GM21825 (cell line): ENCODE measurements around the gene ME3.
"Not testable (repeated sequence)": the region's sequence is repeated elsewhere in the genome, so short reads cannot be mapped to it uniquely, and the experiment has no call there.

Experiments
- ATAC-seq: cut with Tn5 transposase; IDR thresholded peaks from one replicate; pipeline ENCODE4 v1.9.1; 2021; ENCODE audit warnings: mild to moderate bottlenecking, moderate library complexity; ENCODE audit not compliant: unreplicated experiment

The ME3 gene

DNA sequence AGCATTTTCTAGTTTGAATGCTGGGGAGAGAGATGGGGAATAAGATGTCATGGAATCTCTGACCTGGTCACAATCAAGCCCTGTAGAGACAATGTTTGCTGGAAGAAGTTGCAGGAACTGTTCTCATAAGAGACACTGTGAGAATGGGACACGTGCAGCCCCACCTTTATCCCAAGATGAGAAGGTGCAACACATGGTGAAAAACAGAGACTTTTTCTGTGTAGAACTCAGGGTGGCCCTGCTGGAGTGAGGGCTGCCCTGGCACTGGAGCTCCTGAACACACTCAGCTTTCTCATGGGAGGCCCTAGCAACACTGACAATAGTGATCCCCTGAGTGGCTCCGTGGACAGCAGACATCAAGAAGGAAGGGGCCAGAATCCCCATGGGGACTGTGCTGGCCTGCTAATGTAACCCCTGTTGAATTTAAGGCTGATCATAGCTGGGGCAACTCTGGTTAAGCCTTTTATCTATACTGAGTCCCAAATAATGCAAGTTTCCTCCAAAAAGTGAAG lies 106.6 kb downstream of the ME3 start:
- no peak for ATAC-seq

DNA sequence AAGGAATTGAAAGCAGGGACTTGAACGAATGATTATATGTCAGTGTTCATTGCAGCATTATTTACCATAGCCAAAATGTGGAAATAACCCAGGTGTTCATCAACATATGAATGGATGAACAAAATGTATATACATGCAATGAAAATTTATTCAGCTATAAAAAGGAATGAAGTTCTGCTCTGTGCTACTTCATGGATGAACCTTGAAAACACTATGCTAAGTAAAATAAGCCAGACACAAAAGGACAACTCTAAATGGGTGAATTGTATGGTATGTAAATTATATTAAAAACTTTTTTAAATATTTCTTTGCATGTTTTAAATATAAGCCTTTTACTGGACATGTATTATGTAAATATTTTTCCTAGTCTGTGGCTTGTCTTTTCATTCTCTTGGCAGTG lies 107.0 kb downstream of the ME3 start:
- ATAC-seq, result no peak

DNA sequence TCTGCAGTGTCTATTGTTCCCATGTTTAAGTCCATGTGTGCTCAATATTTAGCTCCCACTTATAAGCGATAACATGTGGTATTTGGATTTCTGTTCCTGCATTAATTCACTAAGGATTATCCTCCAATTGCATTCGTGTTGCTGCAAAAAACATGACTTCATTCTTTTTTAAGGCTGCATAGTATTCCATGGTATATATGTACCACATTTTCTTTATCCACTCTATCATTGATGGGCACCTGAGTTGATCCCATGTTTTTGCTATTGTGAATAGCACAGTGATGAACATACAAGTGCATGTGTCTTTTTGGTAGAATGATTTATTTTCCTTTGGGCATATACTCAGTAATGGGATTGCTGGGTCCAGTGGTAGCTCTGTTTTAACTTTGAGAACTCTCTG lies 109.6 kb downstream of the ME3 start:
- not testable (repeated sequence) for ATAC-seq

DNA sequence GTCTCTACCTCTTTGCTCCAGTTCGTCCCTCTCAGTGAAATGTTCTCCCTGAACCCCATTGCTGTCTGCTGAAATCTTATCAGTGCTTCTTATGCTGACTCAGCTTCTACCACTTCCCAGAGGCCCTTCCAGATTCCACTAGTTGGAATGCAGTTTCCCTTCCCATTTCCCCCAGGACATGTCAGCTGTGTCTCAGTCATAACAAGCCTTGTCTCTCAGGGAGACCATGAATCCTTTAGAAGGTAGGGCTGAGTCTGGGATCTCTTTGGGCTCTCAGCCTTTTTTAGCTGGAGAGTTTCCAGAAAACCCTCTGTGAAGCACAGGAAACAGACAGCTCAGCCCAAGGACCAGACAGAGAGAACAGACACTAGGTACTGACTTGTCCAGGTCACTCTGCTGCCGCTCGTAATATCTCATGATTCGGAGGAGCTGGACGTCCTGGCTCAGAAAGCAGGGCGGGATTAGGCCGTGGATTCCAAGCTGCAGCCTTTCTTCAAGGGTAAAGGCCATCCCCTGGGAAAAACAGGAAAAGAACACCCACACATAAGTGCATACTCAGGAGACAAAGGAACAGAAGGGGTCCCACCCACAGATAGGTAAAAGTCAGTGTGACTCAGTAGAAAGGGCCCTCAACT lies 113.0 kb downstream of the ME3 start:
- no peak for ATAC-seq

DNA sequence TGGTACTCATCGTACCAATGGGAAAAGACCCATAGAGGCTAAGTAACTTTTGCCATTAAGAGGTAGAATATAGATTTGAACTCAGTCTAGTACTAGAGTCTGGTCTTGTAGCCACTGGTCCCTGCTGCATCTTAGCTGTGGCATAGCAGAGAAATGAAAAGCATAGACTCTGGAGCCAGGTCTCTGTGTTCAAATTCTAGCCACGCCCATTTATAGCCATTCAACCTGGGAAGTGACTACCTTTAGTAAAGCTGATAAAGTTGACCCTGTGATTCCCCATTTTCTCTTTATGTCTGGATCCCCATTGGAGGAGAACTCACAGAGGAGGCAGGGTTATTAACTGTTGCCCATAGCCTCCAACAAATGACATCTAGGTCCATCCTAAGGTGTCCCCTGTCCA lies 113.6 kb downstream of the ME3 start:
- ATAC-seq, result no peak

DNA sequence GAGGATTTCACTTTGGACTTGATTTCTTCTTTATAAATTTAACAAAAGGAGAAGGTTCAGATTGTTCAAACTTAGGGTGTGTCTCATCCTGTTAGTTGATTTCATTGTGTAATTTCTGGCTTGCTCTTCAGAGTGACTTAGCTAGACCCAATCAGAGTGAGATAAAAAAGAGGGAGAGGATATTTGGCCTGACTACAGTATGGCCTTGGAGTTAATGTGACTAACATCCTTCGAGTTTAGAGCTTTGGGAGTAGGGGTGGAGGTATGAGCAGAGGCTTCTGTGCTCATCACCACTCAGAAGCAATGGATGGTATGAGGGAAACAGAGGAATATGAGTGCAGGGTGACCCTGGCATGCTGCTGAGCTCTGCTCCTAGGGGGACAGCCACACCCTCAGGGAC lies 114.2 kb downstream of the ME3 start:
- ATAC-seq, result no peak

DNA sequence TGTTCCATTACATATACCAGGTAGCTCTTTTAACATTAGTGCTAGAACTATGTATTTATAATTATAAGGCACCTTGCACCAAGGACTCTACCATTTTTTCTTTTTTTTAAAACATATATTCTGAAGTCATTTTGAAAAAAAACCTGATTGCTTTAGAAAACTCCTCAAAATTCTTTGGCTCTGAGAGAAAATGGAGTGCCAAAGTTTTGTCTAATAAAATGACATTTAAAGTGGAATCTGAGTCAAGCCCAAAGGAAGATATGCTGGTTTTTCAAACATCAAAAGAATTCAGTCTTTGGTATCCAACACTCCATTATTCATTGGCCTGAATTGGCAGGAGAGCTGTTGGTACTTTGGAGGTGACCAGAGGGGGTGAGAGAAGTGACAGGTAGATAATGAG lies 116.5 kb downstream of the ME3 start:
- no peak for ATAC-seq

DNA sequence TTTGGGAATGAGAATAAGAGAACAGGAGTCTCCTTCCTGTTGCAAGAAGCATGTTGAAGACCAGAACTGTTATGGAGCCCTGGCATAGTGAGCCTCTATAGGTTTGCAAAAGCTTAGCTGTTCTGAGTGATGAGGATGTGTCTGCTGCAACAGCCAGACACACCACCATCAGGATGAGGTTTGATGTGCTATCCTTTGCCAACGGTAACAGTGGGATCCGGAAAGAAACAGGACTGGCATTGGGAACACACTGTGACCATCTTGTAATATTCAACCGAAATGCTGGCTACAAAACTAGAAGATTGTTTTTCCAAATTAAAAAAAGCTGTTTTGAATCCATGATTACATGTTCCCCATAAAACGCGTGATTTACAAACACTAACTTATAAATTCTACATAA lies 117.0 kb downstream of the ME3 start:
- ATAC-seq, result no peak

DNA sequence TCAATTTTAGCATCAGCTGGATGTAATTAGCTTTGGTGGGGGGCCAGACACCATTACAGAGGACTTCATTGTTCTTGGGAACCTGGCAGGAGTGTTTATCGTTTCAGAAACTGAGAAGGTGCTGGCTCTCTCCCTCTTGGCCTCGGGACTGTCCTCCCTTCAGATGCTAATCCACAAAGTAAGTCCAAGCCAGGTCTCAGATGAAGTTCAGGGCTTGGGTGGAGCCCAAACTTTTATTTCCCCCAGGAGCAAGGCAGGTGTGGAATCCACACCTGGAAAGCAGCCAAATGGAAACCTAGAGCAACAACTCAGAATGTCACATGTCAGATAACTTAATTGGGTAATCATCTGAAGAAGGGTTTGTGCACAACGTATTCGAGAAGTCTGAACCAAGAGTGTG lies 119.2 kb downstream of the ME3 start:
- no peak for ATAC-seq

DNA sequence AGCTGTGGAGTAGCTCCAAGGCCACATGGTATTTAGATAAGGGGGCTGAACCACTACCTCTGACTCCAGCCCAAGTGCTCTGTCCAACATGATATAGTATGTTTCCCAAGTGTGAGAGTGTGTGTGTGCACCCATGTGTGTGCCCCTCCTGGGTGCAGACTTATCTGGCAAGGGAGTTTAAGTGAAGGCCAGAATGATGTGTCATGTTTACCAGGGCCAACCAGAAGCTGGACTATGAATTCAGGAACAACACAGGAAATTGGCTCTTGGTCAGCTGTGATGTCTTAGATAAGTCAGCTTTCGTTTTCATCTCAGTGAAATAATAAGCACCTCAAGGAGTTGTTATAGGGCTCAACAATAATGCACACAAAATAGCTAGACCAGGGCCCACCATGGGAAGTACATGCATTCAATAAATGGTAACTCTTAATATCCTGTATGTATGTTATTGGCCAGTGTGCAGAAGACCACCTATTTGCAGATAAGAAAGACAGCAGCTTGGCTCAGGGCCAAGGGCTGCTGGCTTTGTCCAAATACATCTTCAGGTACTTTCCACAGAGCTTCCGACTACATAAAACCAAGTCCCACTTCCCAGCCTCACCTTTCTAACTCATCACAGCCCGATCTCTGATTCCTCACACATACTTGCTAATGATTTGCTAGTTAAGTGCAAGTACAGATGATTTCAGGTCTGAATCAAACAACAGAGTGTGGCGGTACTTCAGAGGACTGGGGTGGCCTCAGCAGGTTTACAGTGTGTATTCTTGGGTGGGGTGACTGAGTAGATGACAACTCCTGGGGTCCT lies 120.9 kb downstream of the ME3 start:
- no peak for ATAC-seq

DNA sequence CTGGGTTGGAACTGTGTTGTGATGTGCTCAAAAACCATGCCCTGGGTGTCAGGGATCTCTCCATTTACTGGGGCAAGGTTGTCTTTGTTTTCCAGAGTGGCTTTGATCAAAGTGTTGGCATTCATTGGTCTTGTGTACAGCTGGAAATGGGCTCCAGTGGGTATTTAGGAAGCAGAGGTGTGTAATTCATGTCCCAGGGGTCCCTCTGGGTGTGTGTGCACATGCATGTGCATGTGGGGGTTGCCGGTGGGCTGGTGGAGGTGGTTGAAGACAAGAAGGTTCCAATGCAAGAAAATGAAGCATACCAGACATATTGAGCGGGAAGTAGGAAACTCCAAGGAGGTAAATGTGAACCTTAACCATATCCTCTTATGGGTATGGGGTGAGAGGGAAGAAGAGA lies 121.7 kb downstream of the ME3 start:
- ATAC-seq, result no peak

DNA sequence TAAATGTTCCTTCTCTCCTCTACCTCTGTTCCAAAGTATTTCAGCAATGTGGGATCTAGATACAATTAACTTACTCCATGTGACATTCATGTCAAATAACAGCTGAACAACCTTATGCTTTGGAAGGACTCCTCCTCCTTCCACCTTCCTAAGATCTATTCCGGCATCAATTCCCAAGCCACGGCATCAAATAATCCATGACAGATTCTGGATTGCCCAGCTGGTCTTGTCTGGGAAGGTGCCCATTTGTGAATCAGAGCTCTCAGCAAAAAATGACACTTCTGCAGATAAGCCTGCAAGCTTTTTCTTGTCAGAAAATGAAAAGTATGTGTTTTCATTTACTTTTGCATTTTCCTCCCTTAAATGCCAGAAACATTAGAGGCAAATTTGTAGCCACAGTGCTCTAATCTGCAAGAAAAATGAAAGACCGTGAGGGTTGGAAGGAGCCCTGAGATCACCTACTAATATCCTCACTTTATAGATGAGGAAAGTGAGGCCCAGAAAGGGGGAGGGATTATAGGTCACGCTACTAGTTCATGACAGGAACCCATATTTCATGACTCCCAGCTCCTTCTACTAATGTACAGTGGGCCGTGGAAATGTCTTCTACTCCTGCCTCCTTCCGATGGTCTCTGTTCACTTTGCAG lies 124.0 kb downstream of the ME3 start:
- no peak for ATAC-seq

DNA sequence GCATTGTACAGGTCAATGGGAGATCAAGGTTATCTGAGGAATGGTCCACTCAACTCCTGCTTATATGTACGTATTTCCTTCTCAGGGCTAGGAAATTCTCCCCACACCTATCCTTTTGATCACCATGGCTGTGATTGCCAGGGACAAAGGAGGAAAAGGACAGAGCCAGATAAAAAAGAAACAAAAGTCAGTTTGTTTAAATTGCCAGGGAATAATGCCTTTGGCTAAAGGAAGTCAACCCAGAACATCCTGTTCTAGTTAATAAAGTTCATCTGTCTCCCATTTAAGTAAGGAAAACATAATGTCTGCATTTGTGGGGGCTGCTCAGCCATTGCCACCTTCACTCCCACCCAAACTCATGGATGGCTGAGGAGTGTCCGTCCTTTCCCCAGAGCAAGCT lies 124.7 kb downstream of the ME3 start:
- no peak for ATAC-seq

DNA sequence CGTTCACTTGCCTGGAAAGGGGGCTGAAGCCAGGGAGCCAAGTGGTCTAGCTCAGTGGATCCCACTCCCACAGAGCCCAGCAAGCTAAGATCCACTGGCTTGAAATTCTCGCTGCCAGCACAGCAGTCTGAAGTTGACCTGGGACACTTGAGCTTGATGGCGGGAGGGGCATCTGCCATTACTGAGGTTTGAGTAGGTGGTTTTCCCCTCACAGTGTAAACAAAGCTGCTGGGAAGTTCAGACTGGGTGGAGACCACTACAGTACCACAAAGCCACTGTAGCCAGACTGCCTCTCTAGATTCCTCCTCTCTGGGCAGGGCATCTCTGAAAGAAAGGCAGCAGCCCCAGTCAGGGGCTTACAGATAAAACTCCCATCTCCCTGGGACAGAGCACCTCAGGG lies 131.1 kb downstream of the ME3 start:
- ATAC-seq, result not testable (repeated sequence)

DNA sequence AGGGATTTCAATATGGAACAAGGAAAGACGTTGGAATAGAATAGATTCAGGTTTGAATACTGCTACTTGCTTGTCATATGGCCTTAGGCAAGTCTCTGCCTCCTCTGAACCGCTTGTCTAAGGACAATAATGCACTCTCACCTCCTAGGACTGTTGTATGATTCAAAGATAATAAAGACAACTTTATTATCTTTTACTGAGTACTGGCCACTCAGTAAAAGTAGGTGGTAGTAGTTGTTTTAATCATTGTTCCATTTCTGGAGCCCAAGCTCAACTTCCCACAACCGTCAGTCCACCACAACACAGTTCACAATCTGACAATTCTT lies 134.2 kb downstream of the ME3 start:
- no peak for ATAC-seq

DNA sequence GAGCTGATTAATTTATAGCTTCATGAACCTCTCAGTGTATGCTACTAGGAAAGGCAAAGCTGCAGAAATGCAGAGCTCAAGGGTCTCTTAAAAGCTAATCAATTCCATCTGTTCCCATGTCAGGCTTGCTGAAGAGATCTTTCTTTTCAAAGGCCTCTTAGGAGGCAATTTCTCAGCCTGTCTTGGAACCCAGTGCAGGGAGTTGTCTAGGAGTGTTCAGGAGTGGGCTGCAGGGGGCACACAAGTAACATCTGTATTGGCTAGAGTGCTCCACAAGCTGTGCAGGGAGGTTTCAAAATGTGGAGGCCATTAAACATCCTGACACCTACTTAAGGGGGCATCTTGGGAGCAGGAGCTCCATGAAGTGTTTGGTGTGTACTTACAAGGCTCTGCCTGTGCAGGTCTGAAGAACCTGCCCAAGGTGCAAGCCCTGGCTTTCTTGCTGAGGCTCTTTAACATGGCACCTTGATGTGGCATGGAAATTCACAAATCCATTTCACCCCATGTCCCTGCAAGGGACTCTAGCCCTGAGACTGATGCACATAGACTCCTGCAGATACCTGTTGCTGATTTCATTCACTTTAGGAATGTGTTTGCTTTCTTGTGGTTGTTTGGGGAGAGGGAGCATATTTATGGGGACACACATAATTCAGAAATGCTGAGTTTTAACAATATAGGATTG lies 134.7 kb downstream of the ME3 start:
- ATAC-seq, result no peak

DNA sequence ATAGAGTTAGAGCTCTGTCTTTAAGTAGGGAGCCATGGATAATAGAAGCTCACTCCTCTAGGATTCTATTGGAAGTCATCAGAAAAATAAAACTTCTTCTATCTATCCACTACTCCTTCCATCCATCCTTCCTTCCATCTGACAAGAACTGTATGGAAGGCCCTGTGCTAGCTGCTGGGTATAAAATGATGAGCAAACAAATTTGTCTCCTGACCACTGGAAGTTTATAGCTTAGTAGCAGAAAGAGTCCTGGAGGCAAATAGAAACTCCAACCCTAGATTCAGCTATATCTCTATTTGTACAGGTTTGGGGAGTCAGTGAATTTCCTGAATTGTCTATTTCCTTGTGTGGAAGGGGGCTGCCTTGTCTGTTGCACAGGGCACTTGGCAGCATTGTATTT lies 136.6 kb downstream of the ME3 start:
- no peak for ATAC-seq

DNA sequence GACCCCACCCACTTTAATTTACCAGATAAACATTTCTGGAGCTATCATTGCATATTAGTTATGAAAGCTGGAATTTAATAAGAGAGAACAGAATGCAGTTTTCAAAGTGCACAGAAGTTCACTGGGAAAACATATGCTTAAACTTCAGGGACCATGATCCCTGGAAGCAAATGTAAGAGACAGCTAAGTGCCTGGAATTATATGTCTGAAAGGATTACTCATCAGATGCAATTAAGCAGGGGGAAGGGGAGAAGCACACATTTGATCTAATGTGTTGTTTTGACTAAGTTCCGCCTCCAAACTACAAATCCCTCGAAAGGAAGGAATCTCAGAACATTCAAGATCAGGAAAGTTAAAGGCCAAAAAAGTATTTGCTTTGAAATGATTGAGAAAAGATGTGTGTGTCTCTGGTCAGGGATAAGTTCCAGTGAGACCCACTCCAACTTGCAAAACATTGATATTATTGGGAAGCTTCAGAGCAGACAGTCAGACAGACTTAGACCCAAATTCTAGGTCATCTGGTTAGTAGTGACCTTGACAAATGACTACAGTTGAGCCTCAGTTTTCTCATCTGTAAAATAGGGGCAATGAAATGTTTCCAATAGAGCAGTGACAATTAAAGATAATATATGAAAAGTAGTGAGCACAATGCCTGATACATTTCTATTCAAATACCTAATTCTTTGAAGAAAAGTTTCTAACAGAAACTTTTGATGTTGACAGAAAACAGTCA lies 147.6 kb downstream of the ME3 start:
- ATAC-seq, result no peak

DNA sequence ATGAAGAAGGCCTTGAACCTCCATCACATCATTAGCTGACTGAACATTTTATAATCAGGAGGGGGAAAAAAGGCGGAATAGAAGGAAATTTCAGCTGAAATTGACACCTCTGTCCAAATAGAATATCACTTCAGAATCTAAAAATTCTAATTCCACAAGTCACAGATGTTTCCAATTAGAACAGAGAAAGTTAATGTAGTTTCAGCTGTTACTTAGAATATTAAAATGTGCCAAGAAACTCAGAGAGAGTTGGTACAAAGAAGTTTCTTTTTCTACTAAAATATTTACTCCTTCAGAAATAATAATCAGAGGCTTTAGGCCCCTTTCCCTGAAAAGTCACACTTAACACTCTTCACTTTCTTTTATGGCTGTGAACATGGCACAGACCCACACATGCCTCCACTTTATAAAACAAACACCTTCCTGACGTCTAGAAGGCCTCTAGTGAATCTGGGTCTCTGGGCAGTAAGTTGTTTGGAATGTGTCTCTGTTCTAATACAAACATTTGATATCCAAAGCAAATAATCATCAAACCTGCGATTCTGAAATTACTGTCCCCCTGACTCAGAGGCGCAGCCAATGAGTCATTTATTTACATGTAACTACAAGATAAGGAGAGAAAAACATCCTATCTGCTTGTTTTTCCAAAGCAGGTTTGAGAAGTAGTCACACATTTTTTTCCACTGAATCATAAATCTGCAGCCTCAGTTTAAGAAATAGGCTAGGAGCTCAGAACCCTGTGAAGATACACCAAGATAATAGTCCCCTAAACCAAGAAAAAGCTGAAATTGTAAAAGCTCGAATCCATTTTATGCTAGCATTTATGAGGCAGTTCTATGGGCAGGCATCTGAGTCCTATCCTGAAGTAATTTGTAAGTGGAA lies 148.4 kb downstream of the ME3 start:
- no peak for ATAC-seq

DNA sequence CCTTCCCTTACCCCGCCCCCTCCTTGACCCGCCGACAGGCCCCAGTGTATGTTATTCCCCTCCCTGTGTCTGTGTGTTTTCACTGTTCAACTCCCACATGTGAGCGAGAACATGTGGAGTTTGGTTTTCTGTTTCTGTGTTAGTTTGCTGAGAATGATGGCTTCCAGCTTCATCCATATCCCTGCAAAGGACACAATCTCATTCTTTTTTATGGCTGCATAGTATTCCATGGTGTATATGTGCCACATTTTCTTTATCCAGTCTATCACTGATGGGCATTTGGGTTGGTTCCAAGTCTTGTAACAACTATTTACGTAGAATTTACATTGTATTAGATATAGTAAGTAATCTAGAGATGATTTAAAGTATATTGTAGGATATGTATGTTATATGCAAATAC lies 149.9 kb downstream of the ME3 start:
- ATAC-seq, result not testable (repeated sequence)
